Fibroblast of lung (primary cell): ENCODE results near the gene CLEC17A. TPM values are rescaled to one million over a fixed set of nuclear protein-coding genes. Genes with fewer than 3 reads are reported as not detected.
"Not testable (repeated sequence)": the region's sequence is repeated elsewhere in the genome, so short reads cannot be mapped to it uniquely, and the experiment has no call there.

Source experiments
- DNase-seq, 2 donors: peaks; one replicate each; pipeline versions ENCODE4 v3.0.0 to v3.0.0-alpha.2; 2010; ENCODE audit warnings: low read depth in 2 of 2
- H2AFZ ChIP-seq: 2 replicates; pipeline ENCODE4 v1.5.1; 2012; ENCODE audit warnings: low read length, control low read depth, inconsistent platforms
- H3K27ac ChIP-seq: 2 replicates; pipeline ENCODE4 v1.5.1; 2011; ENCODE audit warnings: low read length, control low read depth; ENCODE audit not compliant: insufficient read depth
- H3K27me3 ChIP-seq: 2 replicates; pipeline ENCODE4 v1.5.1; 2011; ENCODE audit warnings: mild to moderate bottlenecking, low read length; ENCODE audit not compliant: control insufficient read depth, insufficient read depth
- H3K36me3 ChIP-seq: 2 replicates; pipeline ENCODE4 v1.5.1; 2011; ENCODE audit warnings: low read length; ENCODE audit not compliant: control insufficient read depth, insufficient read depth
- H3K4me1 ChIP-seq: 2 replicates; pipeline ENCODE4 v1.5.1; 2011; ENCODE audit warnings: low read length; ENCODE audit not compliant: control insufficient read depth, insufficient read depth; ENCODE audit errors: extremely low read depth
- H3K4me2 ChIP-seq: 2 replicates; pipeline ENCODE4 v1.5.1; 2011; ENCODE audit warnings: low read length, control low read depth; ENCODE audit not compliant: insufficient read depth; ENCODE audit errors: extremely low read depth
- H3K4me3 ChIP-seq, 4 experiments: fragments of 200-600 bp in 1 of 4; sonication (generic) in 1 of 4; replicated peaks in 1 of 4; 2 replicates each; pipeline ENCODE4 v1.5.1; 2011 to 2016; ENCODE audit warnings: low read length in 4 of 4, low read depth in 3 of 4, mild to moderate bottlenecking in 3 of 4, control low read depth in 2 of 4, inconsistent platforms in 1 of 4, mixed read lengths in 1 of 4; ENCODE audit not compliant: insufficient read depth in 1 of 4; ENCODE audit errors: control extremely low read depth in 1 of 4
- H3K79me2 ChIP-seq: 2 replicates; pipeline ENCODE4 v1.5.1; 2012; ENCODE audit warnings: mild to moderate bottlenecking, low read length, inconsistent platforms; ENCODE audit not compliant: control insufficient read depth, insufficient read depth
- H3K9ac ChIP-seq: 2 replicates; pipeline ENCODE4 v1.5.1; 2011; ENCODE audit warnings: mild to moderate bottlenecking, low read length, control low read depth; ENCODE audit not compliant: insufficient read depth
- H3K9me3 ChIP-seq: 2 replicates; pipeline ENCODE4 v1.5.1; 2012; ENCODE audit warnings: low read depth, low read length; ENCODE audit not compliant: control insufficient read depth, insufficient read depth
- H4K20me1 ChIP-seq: 2 replicates; pipeline ENCODE4 v1.5.1; 2011; ENCODE audit warnings: low read length; ENCODE audit not compliant: control insufficient read depth, insufficient read depth; ENCODE audit errors: extremely low read depth
- EZH2 ChIP-seq: IDR thresholded peaks from 2 replicates; pipeline ENCODE4 v1.5.1; 2012; ENCODE audit warnings: low read length, control low read depth, mild to moderate bottlenecking; ENCODE audit errors: missing control alignments
- polyA plus RNA-seq, 2 donors: library from polyadenylated mRNA; depleted of rRNA in 1 of 2; stranded (reverse) in 1 of 2; unstranded in 1 of 2; fragments of >200 nt; gene quantifications; 2 replicates each; pipeline ENCODE4 v1.2.1, GENCODE V29; 2011 to 2012; ENCODE audit warnings: missing spikeins in 1 of 2
- total RNA-seq: library from RNA; depleted of rRNA; stranded (reverse); fragments of >200 nt; gene quantifications from 2 replicates; pipeline ENCODE4 v1.2.1, GENCODE V29; 2014
- TF ChIP-seq, protein P1 (sequence below), 2 donors: IDR thresholded peaks in 1 of 2; conservative IDR thresholded peaks in 1 of 2; 1 replicate in 1 of 2; 2 replicates in 1 of 2; pipeline ENCODE4 v1.5.1; 2011 to 2012; ENCODE audit warnings: low read length in 2 of 2, control low read depth in 1 of 2, inconsistent platforms in 1 of 2, low read depth in 1 of 2, mild to moderate bottlenecking in 1 of 2

Gene CLEC17A
- total and polyA plus RNA-seq, 2 donors (not counting 1 experiment from before 2014, with no cell fraction given): 0.03 to 0.17 TPM

- Histone ChIP-seq H3K27ac (no peak overlapping the region), H3K9me3 (no peaks in the 10 kb centered on the region), H3K9ac (no peak overlapping the region), H3K79me2 (no peaks in the 10 kb centered on the region), H4K20me1 (no peaks in the 10 kb centered on the region), H3K4me1 (no peaks in the 10 kb centered on the region), H3K27me3 (no peaks in the 10 kb centered on the region), H2AFZ (no peak overlapping the region), H3K4me2 (no peak overlapping the region), H3K36me3 (no peaks in the 10 kb centered on the region), H3K4me3 (no peak overlapping the region)
- no peak for DNase-seq
- no peak for TF ChIP-seq EZH2
- TF ChIP-seq, protein P1, sequence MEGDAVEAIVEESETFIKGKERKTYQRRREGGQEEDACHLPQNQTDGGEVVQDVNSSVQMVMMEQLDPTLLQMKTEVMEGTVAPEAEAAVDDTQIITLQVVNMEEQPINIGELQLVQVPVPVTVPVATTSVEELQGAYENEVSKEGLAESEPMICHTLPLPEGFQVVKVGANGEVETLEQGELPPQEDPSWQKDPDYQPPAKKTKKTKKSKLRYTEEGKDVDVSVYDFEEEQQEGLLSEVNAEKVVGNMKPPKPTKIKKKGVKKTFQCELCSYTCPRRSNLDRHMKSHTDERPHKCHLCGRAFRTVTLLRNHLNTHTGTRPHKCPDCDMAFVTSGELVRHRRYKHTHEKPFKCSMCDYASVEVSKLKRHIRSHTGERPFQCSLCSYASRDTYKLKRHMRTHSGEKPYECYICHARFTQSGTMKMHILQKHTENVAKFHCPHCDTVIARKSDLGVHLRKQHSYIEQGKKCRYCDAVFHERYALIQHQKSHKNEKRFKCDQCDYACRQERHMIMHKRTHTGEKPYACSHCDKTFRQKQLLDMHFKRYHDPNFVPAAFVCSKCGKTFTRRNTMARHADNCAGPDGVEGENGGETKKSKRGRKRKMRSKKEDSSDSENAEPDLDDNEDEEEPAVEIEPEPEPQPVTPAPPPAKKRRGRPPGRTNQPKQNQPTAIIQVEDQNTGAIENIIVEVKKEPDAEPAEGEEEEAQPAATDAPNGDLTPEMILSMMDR (conservative IDR thresholded peaks at IDR 0.05 in 1 of 2, IDR thresholded peaks at IDR 0.05 in 1 of 2; ENCODE audit: low read depth in 1 of 2, low read length in 2 of 2): no peak
These were observed 23.7 kb downstream of the CLEC17A start for GRCh38 chr19:14606627-14607026.

GRCh38 chr19:14611051-14611450 lies 28.2 kb downstream of the CLEC17A start:
- no peak overlapping the region for H2AFZ ChIP-seq
- H3K79me2 ChIP-seq: no peaks in the 10 kb centered on the region
- H4K20me1 ChIP-seq: no peaks in the 10 kb centered on the region
- H3K4me3 ChIP-seq: no peak overlapping the region
- no peaks in the 10 kb centered on the region for H3K36me3 ChIP-seq
- no peak for TF ChIP-seq EZH2
- TF ChIP-seq, protein P1 (conservative IDR thresholded peaks at IDR 0.05 in 1 of 2, IDR thresholded peaks at IDR 0.05 in 1 of 2; ENCODE audit: low read depth in 1 of 2, low read length in 2 of 2): no peak
- H3K27me3 ChIP-seq: no peaks in the 10 kb centered on the region
- no peak overlapping the region for H3K27ac ChIP-seq
- H3K4me2 ChIP-seq: no peak overlapping the region
- no peak overlapping the region for H3K9ac ChIP-seq
- no peaks in the 10 kb centered on the region for H3K9me3 ChIP-seq
- no peak for DNase-seq
- no peaks in the 10 kb centered on the region for H3K4me1 ChIP-seq

- not testable (repeated sequence) for H3K4me1 ChIP-seq, H3K4me2 ChIP-seq, H3K36me3 ChIP-seq, H3K9me3 ChIP-seq, H3K9ac ChIP-seq, H3K27me3 ChIP-seq, H4K20me1 ChIP-seq, H3K79me2 ChIP-seq, DNase-seq, H3K4me3 ChIP-seq, H2AFZ ChIP-seq, H3K27ac ChIP-seq
These were observed 29.4 kb downstream of the CLEC17A start for GRCh38 chr19:14612242-14612641.
